Right lobe of liver (tissue), 6 donors: ENCODE results near the gene ZSCAN30. TPM values are rescaled to one million over a fixed set of nuclear protein-coding genes. Genes with fewer than 3 reads are reported as not detected.

ENCODE experiments used
- ATAC-seq, 4 donors: fragments of 200-7000 bp; cut with Tn5 transposase; one replicate each; pipeline ENCODE4 v1.9.1; 2020; ENCODE audit warnings: mild to moderate bottlenecking in 4 of 4, moderate library complexity in 4 of 4
- DNase-seq, 3 donors: peaks; one replicate each; pipeline ENCODE4 v3.0.0-alpha.2; 2020
- H3K27ac ChIP-seq, 3 donors: fragments of 200-600 bp; one replicate each; pipeline ENCODE4 v1.8.0; 2022
- H3K27me3 ChIP-seq, 2 donors: fragments of 200-600 bp; one replicate each; pipeline ENCODE4 v1.8.0; 2022
- H3K36me3 ChIP-seq, 4 donors: fragments of 200-600 bp; sonication (generic) in 1 of 4; one replicate each; pipeline versions ENCODE4 v1.5.1 to v1.8.0; 2017 to 2022; ENCODE audit warnings: control low read depth in 1 of 4
- H3K4me1 ChIP-seq, 4 donors: fragments of 200-600 bp; sonication (generic) in 1 of 4; one replicate each; pipeline versions ENCODE4 v1.5.1 to v1.8.0; 2017 to 2022; ENCODE audit warnings: control low read depth in 1 of 4
- H3K4me3 ChIP-seq, 3 donors: fragments of 200-600 bp; one replicate each; pipeline ENCODE4 v1.8.0; 2022
- H3K9me3 ChIP-seq, 4 donors: fragments of 200-600 bp; sonication (generic) in 1 of 4; one replicate each; pipeline versions ENCODE4 v1.5.1 to v1.8.0; 2017 to 2022; ENCODE audit warnings: control low read depth in 1 of 4
- CTCF ChIP-seq, 4 donors: fragments of 200-600 bp in 3 of 4; fragments of 450-650 bp in 1 of 4; IDR thresholded peaks; one replicate each; pipeline versions ENCODE4 v1.5.1 to v1.8.0; 2016 to 2022; ENCODE audit warnings: antibody characterized with exemption in 4 of 4, mild to moderate bottlenecking in 2 of 4
- POLR2A ChIP-seq: fragments of 450-650 bp; IDR thresholded peaks from one replicate; pipeline ENCODE4 v1.6.1; 2017; ENCODE audit warnings: antibody characterized with exemption, mild to moderate bottlenecking
- WGBS: methylation state at CpG from one replicate; pipeline ENCODE4 v1.1.6; 2018; ENCODE audit warnings: low coverage, low lambda C conversion rate; ENCODE audit not compliant: insufficient coverage; ENCODE audit errors: missing lambda C conversion rate; 5-methylcytosine and 5-hydroxymethylcytosine counted together
- intact Hi-C, 2 donors: fragments of 100-400 bp; cut with DNase I; formaldehyde crosslinking; loops; one replicate each; pipeline versions ENCODE4 v1.11.2 to v1.14.1; 2022
- long read RNA-seq: library from polyadenylated mRNA; unstranded; transcript quantifications from one replicate; pipeline ENCODE4 v2.0.0, GENCODE V29; 2019
- total RNA-seq, 6 experiments: library from RNA; depleted of rRNA in 2 of 6; stranded (reverse); fragments of >200 nt in 2 of 6; fragmentation: NEBNext Ultra II Directional in 3 of 6; extraction: Animal tissue kit (Norgen Biotek cat#: 25700) in 3 of 6; gene quantifications; one replicate each; pipeline versions ENCODE4 v1.1.0 to v1.2.4, GENCODE V29; 2016 to 2023
- donor health status: DM: no; HTN: yes; CAD: no.
- donor health status: DM: no; HTN: no; CAD: no.
- donor health status: DM: no; HTN: no; CAD: no.
- donor health status: DM: no; HTN: yes; CAD: no.
- donor health status: DM: no; HTN: yes; CAD: no.

ZSCAN30 gene
- 1 to 10 TPM; 4.3 to 6.0 (median 5.0) TPM for total RNA-seq
- long read RNA-seq, partial matches to known transcripts, result 0 of 1 reads
- long read RNA-seq, other reads (novel, unspliced or antisense), result 1 of 1 reads

- no peaks in the 10 kb centered on the region for H3K9me3 ChIP-seq
- WGBS, result 0% methylated on average over 27 of the region's 41 CpGs
- ATAC-seq, result peak; percentile 99 to 100 (median 99)
- peaks cover 0 to 22% (median 2%) of the 10 kb centered on the region in 4 donors for H3K4me1 ChIP-seq
- peak within 1 kb of the TSS; percentile 78 to 84 (median 80) for H3K27ac ChIP-seq
- H3K4me3 ChIP-seq, result peak within 1 kb of the TSS; percentile 69 to 83 (median 76)
- intact Hi-C loops, result loop anchor here in 1 of 2 donors (10.0 kb wide), 1 partner anchor 45 kb away; the partner anchor contains the start of gene ZNF397
- H3K36me3 ChIP-seq, result no peaks in the 10 kb centered on the region
- peak; percentile 71 for TF ChIP-seq POLR2A
- no peak for TF ChIP-seq CTCF (IDR thresholded peaks at IDR 0.05)
- H3K27me3 ChIP-seq, result no peaks in the 10 kb centered on the region
- peak; percentile 96 to 97 (median 96) for DNase-seq
Measured at GRCh38 chr18:35290094-35290735, at the start of gene ZSCAN30. Gene ZSCAN30 (minus strand): TSS chr18:35290229. CDS start chr18:35264352, 25,877 bp downstream.

- Histone ChIP-seq H3K36me3 (peaks cover 0 to 71% (median 43%) of the 10 kb centered on the region in 4 donors), H3K27ac (no peak overlapping the region), H3K4me1 (peaks cover 0 to 11% (median 0%) of the 10 kb centered on the region in 4 donors), H3K9me3 (no peaks in the 10 kb centered on the region), H3K4me3 (no peak overlapping the region), H3K27me3 (no peaks in the 10 kb centered on the region)
- TF ChIP-seq CTCF (IDR thresholded peaks at IDR 0.05) (no peak), POLR2A (no peak)
- intact Hi-C loops, result loop anchor here in 1 of 2 donors (10.0 kb wide), 1 partner anchor 82 kb away; no protein-coding TSS in a partner anchor
- DNase-seq (no peak), ATAC-seq (no peak)
- WGBS, result 89% methylated on average over 5 of the region's 5 CpGs
Measured at GRCh38 chr18:35337286-35337685, 47.3 kb upstream of the ZSCAN30 start.

GRCh38 chr18:35335866-35336265 lies 45.8 kb upstream of the ZSCAN30 start:
- no peaks in the 10 kb centered on the region for H3K9me3 ChIP-seq
- intact Hi-C loops, result loop anchor here in 1 of 2 donors (10.0 kb wide), 1 partner anchor 81 kb away; no protein-coding TSS in a partner anchor
- no peak for TF ChIP-seq POLR2A
- no peak for TF ChIP-seq CTCF (IDR thresholded peaks at IDR 0.05)
- H3K27me3 ChIP-seq, result no peaks in the 10 kb centered on the region
- no peak overlapping the region for H3K4me3 ChIP-seq
- H3K36me3 ChIP-seq, result peaks cover 0 to 75% (median 43%) of the 10 kb centered on the region in 4 donors
- 90% methylated on average over 4 of the region's 4 CpGs for WGBS
- DNase-seq (no peak), ATAC-seq (no peak)
- H3K4me1 ChIP-seq, result peaks cover 0 to 10% (median 0%) of the 10 kb centered on the region in 4 donors
- no peak overlapping the region for H3K27ac ChIP-seq

- Histone ChIP-seq H3K27me3 (no peaks in the 10 kb centered on the region), H3K36me3 (peaks cover 0 to 70% (median 39%) of the 10 kb centered on the region in 4 donors), H3K4me3 (no peak overlapping the region), H3K9me3 (no peaks in the 10 kb centered on the region), H3K27ac (no peak overlapping the region), H3K4me1 (peaks cover 0 to 10% (median 0%) of the 10 kb centered on the region in 4 donors)
- WGBS, result 29% methylated on average over 1 of the region's 3 CpGs
- TF ChIP-seq CTCF (IDR thresholded peaks at IDR 0.05) (no peak), POLR2A (no peak)
- DNase-seq (no peak), ATAC-seq (no peak)
- intact Hi-C loops, result loop anchor here in 1 of 2 donors (10.0 kb wide), 1 partner anchor 80 kb away; no protein-coding TSS in a partner anchor
Measured at GRCh38 chr18:35334821-35335220, 44.8 kb upstream of the ZSCAN30 start.
